HepG2 (cell line): Measurements from ENCODE around the gene DCAF4. TPM values are rescaled to one million over a fixed set of nuclear protein-coding genes. Genes with fewer than 3 reads are reported as not detected.

Experiments used
- ATAC-seq: fragments of 200-7000 bp; cut with Tn5 transposase; 3 replicates; pipeline ENCODE4 v1.9.1; 2020; ENCODE audit warnings: mild to moderate bottlenecking, moderate library complexity
- BruUV-seq: library from RNA; stranded (reverse); fragments of 400-500 nt; replicated peaks from 2 replicates; lab custom pipeline; 2021; lab: Mats Ljungman, UMichigan
- CTCF ChIA-PET: fragments of 300-600 bp; formaldehyde crosslinking; extraction: SDS; loops from one replicate; lab custom pipeline; 2021; ENCODE audit warnings: low total read pairs, inconsistent platforms, low intra/inter-chr PET ratio; lab: Yijun Ruan, JAX
- POLR2A ChIA-PET: fragments of 350-600 bp; sonication (Branson Sonifier 250); formaldehyde crosslinking; loops from one replicate; lab custom pipeline; 2020; ENCODE audit warnings: antibody characterized with exemption, inconsistent platforms; lab: Yijun Ruan, JAX
- DNase-seq: peaks from one replicate; pipeline ENCODE4 v3.0.0-alpha.2; 2015; ENCODE audit warnings: low spot score
- FAIRE-seq: peaks from 3 replicates; lab custom pipeline; 2011; peaks lifted over from hg19 to GRCh38; lab: Jason Lieb, UNC
- H2AFZ ChIP-seq: one replicate; pipeline ENCODE4 v1.6.1; 2011; ENCODE audit warnings: low read length, inconsistent platforms
- H3K27ac ChIP-seq: fragments of 300-600 bp; 3 replicates; pipeline ENCODE4 v1.8.0; 2011; ENCODE audit warnings: mixed run types, mild to moderate bottlenecking, mixed read lengths, low read length, inconsistent platforms; ENCODE audit not compliant: insufficient read depth; ENCODE audit errors: extremely low read length
- H3K27me3 ChIP-seq, 2 experiments: fragments of 200-600 bp in 1 of 2; 2 replicates in 1 of 2; 3 replicates in 1 of 2; pipeline versions ENCODE4 v1.6.0 to v1.8.0; 2011; ENCODE audit warnings: low read length in 2 of 2, mild to moderate bottlenecking in 2 of 2, moderate library complexity in 2 of 2, inconsistent platforms in 1 of 2; ENCODE audit not compliant: insufficient read depth in 2 of 2, control insufficient read depth in 1 of 2
- H3K36me3 ChIP-seq, 2 experiments: fragments of 200-600 bp in 1 of 2; replicated peaks in 1 of 2; 2 replicates in 1 of 2; 3 replicates in 1 of 2; pipeline versions ENCODE4 v1.5.1 to v1.8.0; 2011; ENCODE audit warnings: low read length in 2 of 2, inconsistent platforms in 1 of 2; ENCODE audit not compliant: insufficient read depth in 2 of 2, control insufficient read depth in 1 of 2
- H3K4me1 ChIP-seq: 2 replicates; pipeline ENCODE4 v1.5.1; 2012; ENCODE audit warnings: low read length, inconsistent platforms; ENCODE audit not compliant: insufficient read depth
- H3K4me2 ChIP-seq: 2 replicates; pipeline ENCODE4 v1.6.0; 2011; ENCODE audit warnings: low read depth, low read length, inconsistent platforms
- H3K4me3 ChIP-seq, 3 experiments: fragments of 200-600 bp in 1 of 3; sonication (generic), shearing (Covaris generic) in 1 of 3; replicated peaks in 1 of 3; 2 replicates each; pipeline ENCODE4 v1.5.1; 2011 to 2016; ENCODE audit warnings: low read length in 3 of 3, inconsistent platforms in 2 of 3, low read depth in 2 of 3, mild to moderate bottlenecking in 2 of 3, control low read depth in 1 of 3, mixed read lengths in 1 of 3; ENCODE audit not compliant: insufficient read depth in 1 of 3
- H3K79me2 ChIP-seq: one replicate; pipeline ENCODE4 v1.6.1; 2011; ENCODE audit warnings: low read length, inconsistent platforms; ENCODE audit not compliant: insufficient read depth
- H3K9ac ChIP-seq: 2 replicates; pipeline ENCODE4 v1.6.0; 2011; ENCODE audit warnings: mild to moderate bottlenecking, low read depth, low read length, inconsistent platforms; ENCODE audit not compliant: insufficient read depth
- H3K9me3 ChIP-seq: 2 replicates; pipeline ENCODE4 v1.5.1; 2012; ENCODE audit warnings: mild to moderate bottlenecking, low read length
- H4K20me1 ChIP-seq: 2 replicates; pipeline ENCODE4 v1.6.0; 2011; ENCODE audit warnings: inconsistent platforms, mild to moderate bottlenecking, low read length, moderate library complexity; ENCODE audit not compliant: insufficient read depth
- CEBPB ChIP-seq: IDR thresholded peaks from 2 replicates; pipeline ENCODE4 v1.6.1; 2011; ENCODE audit warnings: low read depth, low read length, improper control_type of control experiment, borderline replicate concordance
- CEBPG ChIP-seq: IDR thresholded peaks from 2 replicates; pipeline ENCODE4 v1.6.1; 2016
- GATAD1 ChIP-seq: IDR thresholded peaks from 2 replicates; pipeline ENCODE4 v1.6.1; 2016; ENCODE audit warnings: missing genetic modification reagents, missing compliant biosample characterization
- HNF4A ChIP-seq: sonication (generic); formaldehyde crosslinking; IDR thresholded peaks from 2 replicates; pipeline ENCODE4 v1.4.0; 2020; ENCODE audit warnings: missing genetic modification reagents
- NFYB ChIP-seq: sonication (generic); formaldehyde crosslinking; IDR thresholded peaks from 2 replicates; pipeline ENCODE4 v1.4.0; 2020; ENCODE audit warnings: missing genetic modification reagents
- NR2F6 ChIP-seq, 2 experiments: IDR thresholded peaks; 2 replicates each; pipeline ENCODE4 v1.6.1; 2016; ENCODE audit warnings: antibody characterized with exemption in 1 of 2, mild to moderate bottlenecking in 1 of 2
- PRPF4 ChIP-seq: fragments of 200-400 bp; formaldehyde crosslinking; IDR thresholded peaks from 2 replicates; pipeline ENCODE4 v1.6.1; 2016; ENCODE audit warnings: low read length, low read depth; ENCODE audit not compliant: poor library complexity, severe bottlenecking
- SIN3A ChIP-seq: IDR thresholded peaks from 2 replicates; pipeline ENCODE4 v1.6.1; 2011; ENCODE audit warnings: low read depth, mild to moderate bottlenecking, control low read depth, low read length, borderline replicate concordance
- SP5 ChIP-seq: IDR thresholded peaks from 2 replicates; pipeline ENCODE4 v1.6.1; 2016; ENCODE audit warnings: low read depth, borderline replicate concordance
- TAF15 ChIP-seq: fragments of 200-400 bp; formaldehyde crosslinking; IDR thresholded peaks from one replicate; pipeline ENCODE4 v1.6.1; 2018; ENCODE audit warnings: mild to moderate bottlenecking, low read depth, low read length; ENCODE audit not compliant: poor library complexity, severe bottlenecking
- WIZ ChIP-seq: sonication (generic); formaldehyde crosslinking; IDR thresholded peaks from 2 replicates; pipeline ENCODE4 v1.5.1; 2020; ENCODE audit warnings: mild to moderate bottlenecking, missing genetic modification reagents
- ZNF224 ChIP-seq: sonication (generic); formaldehyde crosslinking; IDR thresholded peaks from 2 replicates; pipeline ENCODE4 v1.5.0; 2020; ENCODE audit warnings: mild to moderate bottlenecking, missing genetic modification reagents
- ZNF572 ChIP-seq: sonication (generic); formaldehyde crosslinking; IDR thresholded peaks from 2 replicates; pipeline ENCODE4 v1.5.1; 2020; ENCODE audit warnings: mild to moderate bottlenecking, missing genetic modification reagents
- ZNF775 ChIP-seq: sonication (generic); formaldehyde crosslinking; IDR thresholded peaks from 2 replicates; pipeline ENCODE4 v1.4.0; 2020; ENCODE audit warnings: missing genetic modification reagents, mild to moderate bottlenecking, moderate library complexity, borderline replicate concordance
- ZSCAN31 ChIP-seq: sonication (generic); formaldehyde crosslinking; IDR thresholded peaks from 2 replicates; pipeline ENCODE4 v1.5.0; 2020; ENCODE audit warnings: low read depth, mild to moderate bottlenecking, missing genetic modification reagents
- WGBS: methylation state at CpG from one replicate; pipeline ENCODE4 v1.1.6; 2017; ENCODE audit warnings: low lambda C conversion rate; 5-methylcytosine and 5-hydroxymethylcytosine counted together
- in situ Hi-C: cut with HindIII; loops from 2 replicates; pipeline ENCODE4 v1.10.0; 2017; ENCODE audit warnings: low pct_unique_long_range_greater_than_20kb; ENCODE audit not compliant: extremely low pct_ligation_motif_present
- intact Hi-C: fragments of 100-400 bp; cut with micrococcal nuclease; formaldehyde crosslinking; loops from one replicate; pipeline ENCODE4 v1.10.0; 2022; ENCODE audit not compliant: unreplicated experiment
- polyA plus RNA-seq, 8 experiments: library from polyadenylated mRNA; depleted of rRNA in 3 of 8; stranded (reverse) in 7 of 8; unstranded in 1 of 8; fragments of >200 nt; fragmentation: Illumina TruSeq in 4 of 8; extraction: Trizol in 4 of 8; gene quantifications; 2 replicates each; pipeline versions ENCODE4 v1.2.1 to v1.2.3, GENCODE V29; 2011 to 2016; ENCODE audit warnings: low read depth in 4 of 8, missing spikeins in 1 of 8, mixed read lengths in 1 of 8; ENCODE audit not compliant: insufficient read depth in 1 of 8
- total RNA-seq, 5 experiments: library from RNA; depleted of rRNA; stranded (reverse); fragments of >200 nt; fragmentation: Illumina TruSeq; extraction: Trizol; gene quantifications; 2 replicates each; pipeline ENCODE4 v1.2.3, GENCODE V29; 2016; ENCODE audit warnings: low read depth in 1 of 5
- TF ChIP-seq, protein P1 (sequence below): sonication (generic); formaldehyde crosslinking; IDR thresholded peaks from 2 replicates; pipeline ENCODE4 v1.5.1; 2020; ENCODE audit warnings: missing genetic modification reagents, mild to moderate bottlenecking, borderline replicate concordance

Gene DCAF4
- total and polyA plus RNA-seq, 2 of the 13 experiments (the other 11 are each of a cell fraction or from before 2014, with no cell fraction given), result 18.8 to 21.1 TPM

DNA sequence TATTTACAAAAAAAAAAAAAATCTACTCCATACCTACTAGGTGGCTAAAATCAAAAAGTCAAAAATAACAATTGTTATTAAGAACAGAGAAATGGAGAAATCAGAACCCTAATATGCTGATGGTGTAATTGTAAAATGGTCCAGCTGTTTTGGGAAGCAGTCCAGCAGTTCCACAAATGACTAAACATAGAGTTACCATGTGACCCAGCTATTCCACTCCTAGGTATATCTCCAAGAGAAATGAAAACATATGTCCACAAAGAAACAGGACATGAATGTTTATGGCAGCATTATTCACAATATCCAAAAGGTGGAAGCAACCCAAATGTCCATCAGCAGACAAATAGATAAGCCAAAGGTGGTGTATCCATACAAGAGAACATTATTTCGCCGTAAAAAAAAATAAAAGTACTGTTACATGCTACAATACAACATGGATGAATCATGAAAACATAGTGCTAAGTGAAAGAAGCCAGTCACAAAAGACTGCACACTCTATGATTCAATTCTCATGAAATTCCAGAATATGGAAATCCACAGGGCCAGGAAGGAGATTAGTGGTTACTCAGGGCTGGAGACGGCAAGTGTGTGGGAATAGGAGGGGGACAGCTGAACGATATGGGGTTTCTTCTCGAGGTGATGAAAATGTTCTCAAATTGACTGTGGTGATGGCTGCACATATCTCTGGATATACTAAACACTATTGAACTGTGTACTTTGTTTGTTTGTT, 23.3 kb upstream of the DCAF4 start (continued):
- TF ChIP-seq ZNF572 (CRISPR knock-in tag), result no peak
- no peak for TF ChIP-seq SIN3A
- TF ChIP-seq ZSCAN31, result no peak
- no peak for TF ChIP-seq WIZ (CRISPR knock-in tag)
- TF ChIP-seq ZNF224 (CRISPR knock-in tag), result no peak
- no peak for TF ChIP-seq TAF15
- TF ChIP-seq SP5 (CRISPR knock-in tag), result no peak
- TF ChIP-seq, protein P1, sequence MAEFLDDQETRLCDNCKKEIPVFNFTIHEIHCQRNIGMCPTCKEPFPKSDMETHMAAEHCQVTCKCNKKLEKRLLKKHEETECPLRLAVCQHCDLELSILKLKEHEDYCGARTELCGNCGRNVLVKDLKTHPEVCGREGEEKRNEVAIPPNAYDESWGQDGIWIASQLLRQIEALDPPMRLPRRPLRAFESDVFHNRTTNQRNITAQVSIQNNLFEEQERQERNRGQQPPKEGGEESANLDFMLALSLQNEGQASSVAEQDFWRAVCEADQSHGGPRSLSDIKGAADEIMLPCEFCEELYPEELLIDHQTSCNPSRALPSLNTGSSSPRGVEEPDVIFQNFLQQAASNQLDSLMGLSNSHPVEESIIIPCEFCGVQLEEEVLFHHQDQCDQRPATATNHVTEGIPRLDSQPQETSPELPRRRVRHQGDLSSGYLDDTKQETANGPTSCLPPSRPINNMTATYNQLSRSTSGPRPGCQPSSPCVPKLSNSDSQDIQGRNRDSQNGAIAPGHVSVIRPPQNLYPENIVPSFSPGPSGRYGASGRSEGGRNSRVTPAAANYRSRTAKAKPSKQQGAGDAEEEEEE (CRISPR knock-in tag), result no peak
- TF ChIP-seq NFYB (CRISPR knock-in tag), result no peak

DNA sequence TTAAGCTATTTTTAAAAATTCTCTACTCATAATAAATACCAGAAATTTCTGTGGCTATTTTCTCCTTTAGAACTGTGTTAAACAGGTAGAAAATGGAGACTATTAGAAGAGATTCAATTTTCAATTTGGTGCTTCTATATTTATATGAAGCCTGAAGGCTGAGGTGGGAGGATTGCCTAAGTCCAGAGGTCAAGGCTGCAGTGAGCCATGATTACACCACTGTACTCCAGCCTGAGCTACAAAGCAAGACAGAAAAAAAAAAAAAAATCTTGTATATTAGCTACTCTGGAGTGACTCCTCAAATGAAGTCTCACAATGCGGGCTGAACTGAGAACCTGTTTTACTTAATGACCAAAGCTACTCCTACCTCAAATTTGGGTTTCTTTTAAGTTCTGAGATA, 22.5 kb upstream of the DCAF4 start:
- intact Hi-C loops, result no loop called here
- Histone ChIP-seq H3K4me2 (no peak overlapping the region), H2AFZ (no peak overlapping the region), H3K27ac (no peak overlapping the region), H3K9ac (no peak overlapping the region), H4K20me1 (no peaks in the 10 kb centered on the region), H3K79me2 (no peaks in the 10 kb centered on the region), H3K4me1 (peaks cover 21% of the 10 kb centered on the region), H3K9me3 (no peaks in the 10 kb centered on the region), H3K27me3 (no peaks in the 10 kb centered on the region; a peak in 1 of 5 replicates), H3K4me3 (no peak overlapping the region), H3K36me3 (no peaks in the 10 kb centered on the region)
- TF ChIP-seq NR2F6 (IDR thresholded peaks at IDR 0.05) (peak; percentile 24; the same call in 1 of the 2 replicates), NR2F6 (CRISPR knock-in tag; IDR thresholded peaks at IDR 0.05) (peak; percentile 29; the same call in 1 of the 2 replicates), GATAD1 (CRISPR knock-in tag) (no peak), ZNF775 (CRISPR knock-in tag) (no peak), CEBPB (peak; percentile 53; the same call in 1 of the 2 replicates), CEBPG (0 out of 2 replicates have a peak, but pooled peaks have one; percentile 5), PRPF4 (no peak), HNF4A (CRISPR knock-in tag) (0 out of 2 replicates have a peak, but pooled peaks have one; percentile 31)
- ATAC-seq (no peak), FAIRE-seq (no peak), DNase-seq (no peak)
- ChIA-PET POLR2A (no interaction called here), CTCF (interaction anchor here (1.6 to 2.5 kb wide), 4 partner anchors 145 to 390 kb away, joined by 4 to 32 read pairs (median 18); no protein-coding TSS in a partner anchor)
- no TSS peak for BruUV-seq
- 0% methylated on average over 1 of the region's 1 CpG for WGBS
- in situ Hi-C loops, result no loop called here
